ENCODE results near the gene BRIP1.
A peak's percentile ranks its signal among the peaks of the same experiment; 100 is the strongest.

Gene BRIP1

GRCh38 chr17:61770752-61771533 lies 92.4 kb downstream of the BRIP1 start:
- Histone ChIP-seq H2BK12ac (ENCODE audit: low read length) (no peak overlapping the region), H3K9me3 (ENCODE audit: insufficient read depth, low read depth, low read length) (no peaks in the 10 kb centered on the region), H2AK5ac (ENCODE audit: low read length) (no peak overlapping the region), H4K91ac (ENCODE audit: low read depth, low read length) (no peak overlapping the region), H2BK5ac (ENCODE audit: low read depth, low read length, poor library complexity) (no peak overlapping the region), H2BK120ac (ENCODE audit: insufficient read depth, low read length, poor library complexity) (no peak overlapping the region), H3K4me2 (ENCODE audit: low read length) (no peak overlapping the region), H2AFZ (ENCODE audit: insufficient read depth, low read length, poor library complexity) (no peak overlapping the region), H3K79me2 (ENCODE audit: control insufficient read depth, insufficient read depth, low read length, poor library complexity) (no peaks in the 10 kb centered on the region), H3K18ac (ENCODE audit: low read length) (no peak overlapping the region), H3K23ac (ENCODE audit: low read length) (no peak overlapping the region), H4K8ac (ENCODE audit: low read depth, low read length) (no peak overlapping the region), H3K27me3 (ENCODE audit: insufficient read depth, low read length) (no peaks in the 10 kb centered on the region), H3K9ac (ENCODE audit: low read length) (no peak overlapping the region), H3K36me3 (ENCODE audit: control insufficient read depth in 1 of 2, insufficient read depth in 2 of 2, low read length in 2 of 2) (peaks cover 0 to 5% of the 10 kb centered on the region in 2 experiments), H3K27ac (ENCODE audit: low read depth, low read length) (no peak overlapping the region), H4K12ac (ENCODE audit: low read depth, low read length) (no peak overlapping the region), H3K4me1 (ENCODE audit: control insufficient read depth in 1 of 2, insufficient read depth in 2 of 2, low read length in 2 of 2) (no peaks in the 10 kb centered on the region), H3K79me1 (ENCODE audit: low read length) (no peaks in the 10 kb centered on the region), H3K14ac (ENCODE audit: low read length) (no peak overlapping the region), H3K4me3 (ENCODE audit: low read depth, low read length) (no peak overlapping the region), H3K4ac (ENCODE audit: low read depth, low read length) (no peak overlapping the region)
- peak in 1 of 2 donors; percentile 66 for DNase-seq
- WGBS (ENCODE audit: extremely low coverage, insufficient coverage, insufficient read length): no CpG with 5 or more reads among the region's 2 CpGs

- no peak overlapping the region for H3K14ac ChIP-seq (ENCODE audit: low read length)
- no peak overlapping the region for H2AK5ac ChIP-seq (ENCODE audit: low read length)
- H3K27ac ChIP-seq (ENCODE audit: low read depth, low read length): no peak overlapping the region
- H3K4ac ChIP-seq (ENCODE audit: low read depth, low read length): no peak overlapping the region
- H2BK12ac ChIP-seq (ENCODE audit: low read length): no peak overlapping the region
- no peak overlapping the region for H3K4me3 ChIP-seq (ENCODE audit: low read depth, low read length)
- no peaks in the 10 kb centered on the region for H3K9me3 ChIP-seq (ENCODE audit: insufficient read depth, low read depth, low read length)
- H3K27me3 ChIP-seq (ENCODE audit: insufficient read depth, low read length): no peaks in the 10 kb centered on the region
- H2BK120ac ChIP-seq (ENCODE audit: insufficient read depth, low read length, poor library complexity): no peak overlapping the region
- H3K79me2 ChIP-seq (ENCODE audit: control insufficient read depth, insufficient read depth, low read length, poor library complexity): no peaks in the 10 kb centered on the region
- peaks cover 0 to 5% of the 10 kb centered on the region in 2 experiments for H3K36me3 ChIP-seq (ENCODE audit: control insufficient read depth in 1 of 2, insufficient read depth in 2 of 2, low read length in 2 of 2)
- H3K9ac ChIP-seq (ENCODE audit: low read length): no peak overlapping the region
- DNase-seq: peak; percentile 0 to 41
- H3K23ac ChIP-seq (ENCODE audit: low read length): no peak overlapping the region
- H3K18ac ChIP-seq (ENCODE audit: low read length): no peak overlapping the region
- no peak overlapping the region for H3K4me2 ChIP-seq (ENCODE audit: low read length)
- H2AFZ ChIP-seq (ENCODE audit: insufficient read depth, low read length, poor library complexity): no peak overlapping the region
- H3K4me1 ChIP-seq (ENCODE audit: control insufficient read depth in 1 of 2, insufficient read depth in 2 of 2, low read length in 2 of 2): no peaks in the 10 kb centered on the region
- H4K12ac ChIP-seq (ENCODE audit: low read depth, low read length): no peak overlapping the region
- H3K79me1 ChIP-seq (ENCODE audit: low read length): no peaks in the 10 kb centered on the region
- no peak overlapping the region for H4K91ac ChIP-seq (ENCODE audit: low read depth, low read length)
- no peak overlapping the region for H4K8ac ChIP-seq (ENCODE audit: low read depth, low read length)
- no peak overlapping the region for H2BK5ac ChIP-seq (ENCODE audit: low read depth, low read length, poor library complexity)
Measured at GRCh38 chr17:61770043-61770442, 93.3 kb downstream of the BRIP1 start.

- 80% methylated on average over 1 of the region's 3 CpGs for WGBS (ENCODE audit: extremely low coverage, insufficient coverage, insufficient read length)
- H3K4me2 ChIP-seq (ENCODE audit: low read length): no peak overlapping the region
Measured at GRCh38 chr17:61768405-61768804, 94.9 kb downstream of the BRIP1 start.

GRCh38 chr17:61766520-61766919 lies 96.8 kb downstream of the BRIP1 start:
- H4K8ac ChIP-seq (ENCODE audit: low read depth, low read length): no peak overlapping the region
- no peaks in the 10 kb centered on the region for H3K27me3 ChIP-seq (ENCODE audit: insufficient read depth, low read length)
- H2BK120ac ChIP-seq (ENCODE audit: insufficient read depth, low read length, poor library complexity): no peak overlapping the region
- no peak overlapping the region for H3K14ac ChIP-seq (ENCODE audit: low read length)
- no peak overlapping the region for H2AFZ ChIP-seq (ENCODE audit: insufficient read depth, low read length, poor library complexity)
- no peak overlapping the region for H3K23ac ChIP-seq (ENCODE audit: low read length)
- WGBS (ENCODE audit: extremely low coverage, insufficient coverage, insufficient read length): no CpG with 5 or more reads among the region's 2 CpGs
- no peak overlapping the region for H3K27ac ChIP-seq (ENCODE audit: low read depth, low read length)
- H3K4me1 ChIP-seq (ENCODE audit: control insufficient read depth in 1 of 2, insufficient read depth in 2 of 2, low read length in 2 of 2): no peaks in the 10 kb centered on the region
- no peak overlapping the region for H3K4me2 ChIP-seq (ENCODE audit: low read length)
- H3K36me3 ChIP-seq (ENCODE audit: control insufficient read depth in 1 of 2, insufficient read depth in 2 of 2, low read length in 2 of 2): peaks cover under 1 to 2% of the 10 kb centered on the region in 2 experiments
- DNase-seq: peak in 1 of 2 donors; percentile 33
- H4K12ac ChIP-seq (ENCODE audit: low read depth, low read length): no peak overlapping the region
- no peak overlapping the region for H2AK5ac ChIP-seq (ENCODE audit: low read length)
- H3K9ac ChIP-seq (ENCODE audit: low read length): no peak overlapping the region
- no peak overlapping the region for H2BK12ac ChIP-seq (ENCODE audit: low read length)
- no peak overlapping the region for H3K18ac ChIP-seq (ENCODE audit: low read length)
- H3K79me2 ChIP-seq (ENCODE audit: control insufficient read depth, insufficient read depth, low read length, poor library complexity): no peaks in the 10 kb centered on the region
- no peak overlapping the region for H4K91ac ChIP-seq (ENCODE audit: low read depth, low read length)
- H3K4me3 ChIP-seq (ENCODE audit: low read depth, low read length): no peak overlapping the region
- no peak overlapping the region for H3K4ac ChIP-seq (ENCODE audit: low read depth, low read length)
- no peaks in the 10 kb centered on the region for H3K9me3 ChIP-seq (ENCODE audit: insufficient read depth, low read depth, low read length)
- no peaks in the 10 kb centered on the region for H3K79me1 ChIP-seq (ENCODE audit: low read length)
- H2BK5ac ChIP-seq (ENCODE audit: low read depth, low read length, poor library complexity): no peak overlapping the region

More at GRCh38 chr17:61768405-61768804, 94.9 kb downstream of the BRIP1 start:
- no peak overlapping the region for H3K9ac ChIP-seq (ENCODE audit: low read length)
- H2BK5ac ChIP-seq (ENCODE audit: low read depth, low read length, poor library complexity): no peak overlapping the region
- no peaks in the 10 kb centered on the region for H3K9me3 ChIP-seq (ENCODE audit: insufficient read depth, low read depth, low read length)
- no peak overlapping the region for H3K14ac ChIP-seq (ENCODE audit: low read length)
- no peaks in the 10 kb centered on the region for H3K79me2 ChIP-seq (ENCODE audit: control insufficient read depth, insufficient read depth, low read length, poor library complexity)
- H2AFZ ChIP-seq (ENCODE audit: insufficient read depth, low read length, poor library complexity): no peak overlapping the region
- no peaks in the 10 kb centered on the region for H3K27me3 ChIP-seq (ENCODE audit: insufficient read depth, low read length)
- H3K4ac ChIP-seq (ENCODE audit: low read depth, low read length): no peak overlapping the region
- H3K36me3 ChIP-seq (ENCODE audit: control insufficient read depth in 1 of 2, insufficient read depth in 2 of 2, low read length in 2 of 2): peaks cover 2 to 5% of the 10 kb centered on the region in 2 experiments
- no peak for DNase-seq
- H3K18ac ChIP-seq (ENCODE audit: low read length): no peak overlapping the region
- no peaks in the 10 kb centered on the region for H3K4me1 ChIP-seq (ENCODE audit: control insufficient read depth in 1 of 2, insufficient read depth in 2 of 2, low read length in 2 of 2)
- no peak overlapping the region for H4K8ac ChIP-seq (ENCODE audit: low read depth, low read length)
- H3K4me3 ChIP-seq (ENCODE audit: low read depth, low read length): no peak overlapping the region
- H4K12ac ChIP-seq (ENCODE audit: low read depth, low read length): no peak overlapping the region
- H3K79me1 ChIP-seq (ENCODE audit: low read length): no peaks in the 10 kb centered on the region
- no peak overlapping the region for H4K91ac ChIP-seq (ENCODE audit: low read depth, low read length)
- H2AK5ac ChIP-seq (ENCODE audit: low read length): no peak overlapping the region
- H2BK120ac ChIP-seq (ENCODE audit: insufficient read depth, low read length, poor library complexity): no peak overlapping the region
- no peak overlapping the region for H3K23ac ChIP-seq (ENCODE audit: low read length)
- H2BK12ac ChIP-seq (ENCODE audit: low read length): no peak overlapping the region
- no peak overlapping the region for H3K27ac ChIP-seq (ENCODE audit: low read depth, low read length)
